Measurements from ENCODE around the gene MEIS2.

DNA sequence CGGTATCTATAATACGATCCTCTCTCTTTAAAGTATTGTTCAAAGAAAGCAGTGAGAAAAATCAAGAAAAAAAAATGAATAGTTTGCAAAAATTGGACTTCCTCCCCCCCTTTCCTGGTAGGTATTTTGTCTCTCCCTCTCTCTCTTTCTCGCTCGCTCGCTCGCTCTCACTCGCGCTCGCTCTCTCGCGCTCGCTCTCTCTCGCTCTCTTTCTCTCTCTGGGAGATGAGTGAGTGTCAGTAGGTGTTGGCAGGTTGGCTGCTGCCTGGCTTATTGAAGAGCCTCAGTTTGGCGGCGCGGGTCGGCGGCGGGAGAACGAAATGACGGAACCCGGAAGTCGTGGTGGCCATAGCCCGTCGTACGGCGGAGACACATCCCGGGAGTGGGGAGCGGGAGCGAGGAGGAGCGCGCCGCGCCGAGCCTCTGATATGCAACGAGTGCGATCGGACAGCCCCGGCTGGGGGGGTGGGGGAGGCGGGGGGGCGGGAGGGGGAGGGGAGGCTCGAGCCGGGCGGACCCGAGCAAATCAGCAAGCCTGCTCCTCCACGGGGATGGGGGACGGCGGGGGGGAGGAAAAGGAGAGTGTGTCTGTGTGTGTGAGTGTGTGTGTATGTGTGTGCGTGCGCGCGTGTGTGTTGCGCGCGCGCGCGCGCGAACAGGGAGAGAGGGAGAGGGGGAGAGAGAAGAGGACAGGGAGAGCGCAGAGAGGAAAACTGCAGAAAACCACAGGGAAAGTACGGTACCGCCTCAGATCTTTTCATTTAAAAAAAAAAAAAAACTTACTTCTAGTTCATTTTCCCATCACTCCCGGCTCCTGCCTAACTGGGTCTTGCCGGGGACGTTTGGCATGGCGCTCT, at the start of gene MEIS2:
- TF ChIP-seq CEBPB (IDR thresholded peaks at IDR 0.05) (no peak), USF1 (IDR thresholded peaks at IDR 0.05) (no peak), TAF1 (IDR thresholded peaks at IDR 0.05; ENCODE audit: low read depth) (no peak), EP300 (IDR thresholded peaks at IDR 0.05; ENCODE audit: borderline replicate concordance) (no peak), YY1 (IDR thresholded peaks at IDR 0.05; ENCODE audit: low read depth) (no peak), NFIC (IDR thresholded peaks at IDR 0.05) (no peak), TEAD4 (IDR thresholded peaks at IDR 0.05) (no peak), REST (IDR thresholded peaks at IDR 0.05; ENCODE audit: low read depth) (no peak), ZBTB7A (IDR thresholded peaks at IDR 0.05; ENCODE audit: low read depth) (no peak), CREB1 (IDR thresholded peaks at IDR 0.05; ENCODE audit: low read depth) (no peak)
- TF ChIP-seq, protein P1, sequence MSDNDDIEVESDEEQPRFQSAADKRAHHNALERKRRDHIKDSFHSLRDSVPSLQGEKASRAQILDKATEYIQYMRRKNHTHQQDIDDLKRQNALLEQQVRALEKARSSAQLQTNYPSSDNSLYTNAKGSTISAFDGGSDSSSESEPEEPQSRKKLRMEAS (IDR thresholded peaks at IDR 0.05) = peak; percentile 65

Data from Ishikawa (cell line).